HepG2 (cell line): ENCODE data around the gene EFCAB8. TPM values are rescaled to one million over a fixed set of nuclear protein-coding genes. Genes with fewer than 3 reads are reported as not detected.

Experiments used
- ATAC-seq: fragments of 200-7000 bp; cut with Tn5 transposase; 3 replicates; pipeline ENCODE4 v1.9.1; 2020; ENCODE audit warnings: mild to moderate bottlenecking, moderate library complexity
- BruUV-seq: library from RNA; stranded (reverse); fragments of 400-500 nt; replicated peaks from 2 replicates; lab custom pipeline; 2021; lab: Mats Ljungman, UMichigan
- CTCF ChIA-PET: fragments of 300-600 bp; formaldehyde crosslinking; extraction: SDS; loops from one replicate; lab custom pipeline; 2021; ENCODE audit warnings: low total read pairs, inconsistent platforms, low intra/inter-chr PET ratio; lab: Yijun Ruan, JAX
- POLR2A ChIA-PET: fragments of 350-600 bp; sonication (Branson Sonifier 250); formaldehyde crosslinking; loops from one replicate; lab custom pipeline; 2020; ENCODE audit warnings: antibody characterized with exemption, inconsistent platforms; lab: Yijun Ruan, JAX
- DNase-seq: peaks from one replicate; pipeline ENCODE4 v3.0.0-alpha.2; 2015; ENCODE audit warnings: low spot score
- FAIRE-seq: peaks from 3 replicates; lab custom pipeline; 2011; peaks lifted over from hg19 to GRCh38; lab: Jason Lieb, UNC
- H2AFZ ChIP-seq: one replicate; pipeline ENCODE4 v1.6.1; 2011; ENCODE audit warnings: low read length, inconsistent platforms
- H3K27ac ChIP-seq: fragments of 300-600 bp; 3 replicates; pipeline ENCODE4 v1.8.0; 2011; ENCODE audit warnings: mixed run types, mild to moderate bottlenecking, mixed read lengths, low read length, inconsistent platforms; ENCODE audit not compliant: insufficient read depth; ENCODE audit errors: extremely low read length
- H3K27me3 ChIP-seq, 2 experiments: fragments of 200-600 bp in 1 of 2; 2 replicates in 1 of 2; 3 replicates in 1 of 2; pipeline versions ENCODE4 v1.6.0 to v1.8.0; 2011; ENCODE audit warnings: low read length in 2 of 2, mild to moderate bottlenecking in 2 of 2, moderate library complexity in 2 of 2, inconsistent platforms in 1 of 2; ENCODE audit not compliant: insufficient read depth in 2 of 2, control insufficient read depth in 1 of 2
- H3K36me3 ChIP-seq, 2 experiments: fragments of 200-600 bp in 1 of 2; replicated peaks in 1 of 2; 2 replicates in 1 of 2; 3 replicates in 1 of 2; pipeline versions ENCODE4 v1.5.1 to v1.8.0; 2011; ENCODE audit warnings: low read length in 2 of 2, inconsistent platforms in 1 of 2; ENCODE audit not compliant: insufficient read depth in 2 of 2, control insufficient read depth in 1 of 2
- H3K4me1 ChIP-seq: 2 replicates; pipeline ENCODE4 v1.5.1; 2012; ENCODE audit warnings: low read length, inconsistent platforms; ENCODE audit not compliant: insufficient read depth
- H3K4me2 ChIP-seq: 2 replicates; pipeline ENCODE4 v1.6.0; 2011; ENCODE audit warnings: low read depth, low read length, inconsistent platforms
- H3K4me3 ChIP-seq, 3 experiments: fragments of 200-600 bp in 1 of 3; sonication (generic), shearing (Covaris generic) in 1 of 3; replicated peaks in 1 of 3; 2 replicates each; pipeline ENCODE4 v1.5.1; 2011 to 2016; ENCODE audit warnings: low read length in 3 of 3, inconsistent platforms in 2 of 3, low read depth in 2 of 3, mild to moderate bottlenecking in 2 of 3, control low read depth in 1 of 3, mixed read lengths in 1 of 3; ENCODE audit not compliant: insufficient read depth in 1 of 3
- H3K79me2 ChIP-seq: one replicate; pipeline ENCODE4 v1.6.1; 2011; ENCODE audit warnings: low read length, inconsistent platforms; ENCODE audit not compliant: insufficient read depth
- H3K9ac ChIP-seq: 2 replicates; pipeline ENCODE4 v1.6.0; 2011; ENCODE audit warnings: mild to moderate bottlenecking, low read depth, low read length, inconsistent platforms; ENCODE audit not compliant: insufficient read depth
- H3K9me3 ChIP-seq: 2 replicates; pipeline ENCODE4 v1.5.1; 2012; ENCODE audit warnings: mild to moderate bottlenecking, low read length
- H4K20me1 ChIP-seq: 2 replicates; pipeline ENCODE4 v1.6.0; 2011; ENCODE audit warnings: inconsistent platforms, mild to moderate bottlenecking, low read length, moderate library complexity; ENCODE audit not compliant: insufficient read depth
- ASH2L ChIP-seq: fragments of 300-600, 200-600 bp; sonication (generic); IDR thresholded peaks from 2 replicates; pipeline ENCODE4 v1.7.0; 2017; ENCODE audit warnings: low read depth, mild to moderate bottlenecking, moderate library complexity, mixed read lengths, low read length; ENCODE audit not compliant: insufficient read length
- EHMT2 ChIP-seq: fragments of 200-600 bp; sonication (generic); IDR thresholded peaks from 2 replicates; pipeline ENCODE4 v1.7.0; 2017; ENCODE audit warnings: antibody characterized with exemption, low read depth, low read length, borderline replicate concordance
- GABPB1 ChIP-seq: IDR thresholded peaks from 2 replicates; pipeline ENCODE4 v1.6.1; 2016; ENCODE audit warnings: mild to moderate bottlenecking, missing genetic modification reagents, moderate library complexity, missing compliant biosample characterization
- KLF13 ChIP-seq: sonication (generic); formaldehyde crosslinking; IDR thresholded peaks from 2 replicates; pipeline ENCODE4 v1.4.0; 2020; ENCODE audit warnings: mild to moderate bottlenecking, missing genetic modification reagents
- ZHX2 ChIP-seq, 2 experiments: sonication (generic) in 1 of 2; formaldehyde crosslinking in 1 of 2; IDR thresholded peaks; 2 replicates each; pipeline versions ENCODE4 v1.6.1 to v1.9.0; 2014 to 2022; ENCODE audit warnings: antibody characterized with exemption in 1 of 2, borderline replicate concordance in 1 of 2, inconsistent platforms in 1 of 2, low read depth in 1 of 2, missing genetic modification reagents in 1 of 2
- ZNF460 ChIP-seq: sonication (generic); formaldehyde crosslinking; IDR thresholded peaks from 2 replicates; pipeline ENCODE4 v1.5.1; 2020; ENCODE audit warnings: missing genetic modification reagents, mild to moderate bottlenecking, borderline replicate concordance
- ZNF496 ChIP-seq: sonication (generic); formaldehyde crosslinking; IDR thresholded peaks from 2 replicates; pipeline ENCODE4 v1.8.1; 2023; ENCODE audit warnings: mild to moderate bottlenecking, moderate library complexity, missing genetic modification reagents; ENCODE audit not compliant: insufficient replicate concordance
- WGBS: methylation state at CpG from one replicate; pipeline ENCODE4 v1.1.6; 2017; ENCODE audit warnings: low lambda C conversion rate; 5-methylcytosine and 5-hydroxymethylcytosine counted together
- in situ Hi-C: cut with HindIII; loops from 2 replicates; pipeline ENCODE4 v1.10.0; 2017; ENCODE audit warnings: low pct_unique_long_range_greater_than_20kb; ENCODE audit not compliant: extremely low pct_ligation_motif_present
- intact Hi-C: fragments of 100-400 bp; cut with micrococcal nuclease; formaldehyde crosslinking; loops from one replicate; pipeline ENCODE4 v1.10.0; 2022; ENCODE audit not compliant: unreplicated experiment
- polyA plus RNA-seq, 8 experiments: library from polyadenylated mRNA; depleted of rRNA in 3 of 8; stranded (reverse) in 7 of 8; unstranded in 1 of 8; fragments of >200 nt; fragmentation: Illumina TruSeq in 4 of 8; extraction: Trizol in 4 of 8; gene quantifications; 2 replicates each; pipeline versions ENCODE4 v1.2.1 to v1.2.3, GENCODE V29; 2011 to 2016; ENCODE audit warnings: low read depth in 4 of 8, missing spikeins in 1 of 8, mixed read lengths in 1 of 8; ENCODE audit not compliant: insufficient read depth in 1 of 8
- total RNA-seq, 5 experiments: library from RNA; depleted of rRNA; stranded (reverse); fragments of >200 nt; fragmentation: Illumina TruSeq; extraction: Trizol; gene quantifications; 2 replicates each; pipeline ENCODE4 v1.2.3, GENCODE V29; 2016; ENCODE audit warnings: low read depth in 1 of 5
- TF ChIP-seq, protein P1 (sequence below): sonication (generic); formaldehyde crosslinking; IDR thresholded peaks from 2 replicates; pipeline ENCODE4 v1.4.0; 2020; ENCODE audit warnings: missing genetic modification reagents, borderline replicate concordance
- TF ChIP-seq, protein P2 (sequence below): sonication (generic); formaldehyde crosslinking; IDR thresholded peaks from 2 replicates; pipeline ENCODE4 v1.5.0; 2020; ENCODE audit warnings: missing genetic modification reagents, mild to moderate bottlenecking, borderline replicate concordance

The EFCAB8 gene
- total and polyA plus RNA-seq, 2 of the 13 experiments (the other 11 are each of a cell fraction or from before 2014, with no cell fraction given), result 0.15 to 0.22 TPM

DNA sequence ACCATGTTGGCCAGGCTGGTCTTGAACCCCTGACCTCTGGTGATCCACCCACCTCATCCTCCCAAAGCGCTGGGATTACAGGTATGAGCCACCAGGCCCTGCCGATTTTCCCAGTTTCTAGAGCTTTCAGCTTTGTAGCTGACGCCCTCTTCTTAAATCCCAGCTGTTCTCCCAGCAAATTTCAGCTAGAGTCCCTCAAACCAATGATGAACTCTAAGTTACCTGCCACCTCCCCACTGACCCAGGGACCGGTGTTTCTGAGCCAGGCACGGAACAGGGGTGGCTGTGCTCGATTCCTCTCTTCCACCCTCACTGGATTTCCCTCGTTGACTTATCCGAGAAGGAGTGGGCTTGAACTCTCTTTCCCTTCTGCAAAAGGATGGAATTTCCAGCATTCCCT, 106.4 kb downstream of the EFCAB8 start:
- H3K27me3 ChIP-seq, result peaks cover 16 to 80% of the 10 kb centered on the region in 2 experiments
- no peaks in the 10 kb centered on the region for H4K20me1 ChIP-seq
- ChIA-PET CTCF (no interaction called here), POLR2A (no interaction called here)
- intact Hi-C loops, result no loop called here
- FAIRE-seq (no peak), ATAC-seq (no peak), DNase-seq (no peak)
- in situ Hi-C loops, result no loop called here
- no peak overlapping the region for H3K9ac ChIP-seq
- peaks cover 7% of the 10 kb centered on the region; the same call in 1 of the 2 replicates for H3K4me1 ChIP-seq
- no peak overlapping the region for H3K4me2 ChIP-seq
- H3K4me3 ChIP-seq, result no peak overlapping the region
- WGBS, result 36% methylated on average over 8 of the region's 8 CpGs
- H3K27ac ChIP-seq, result no peak overlapping the region
- no peaks in the 10 kb centered on the region for H3K36me3 ChIP-seq
- no peak overlapping the region for H2AFZ ChIP-seq
- no peaks in the 10 kb centered on the region for H3K9me3 ChIP-seq
- BruUV-seq, result no TSS peak
- no peaks in the 10 kb centered on the region for H3K79me2 ChIP-seq
- TF ChIP-seq ASH2L (no peak), ZNF460 (no peak), KLF13 (CRISPR knock-in tag) (no peak), ZNF496 (CRISPR knock-in tag) (no peak), GABPB1 (CRISPR knock-in tag) (no peak), ZHX2 (IDR thresholded peaks at IDR 0.05; ENCODE audit: low read depth) (no peak), ZHX2 (CRISPR knock-in tag; IDR thresholded peaks at IDR 0.05; ENCODE audit: borderline replicate concordance) (no peak), EHMT2 (no peak)
- TF ChIP-seq, protein P1, sequence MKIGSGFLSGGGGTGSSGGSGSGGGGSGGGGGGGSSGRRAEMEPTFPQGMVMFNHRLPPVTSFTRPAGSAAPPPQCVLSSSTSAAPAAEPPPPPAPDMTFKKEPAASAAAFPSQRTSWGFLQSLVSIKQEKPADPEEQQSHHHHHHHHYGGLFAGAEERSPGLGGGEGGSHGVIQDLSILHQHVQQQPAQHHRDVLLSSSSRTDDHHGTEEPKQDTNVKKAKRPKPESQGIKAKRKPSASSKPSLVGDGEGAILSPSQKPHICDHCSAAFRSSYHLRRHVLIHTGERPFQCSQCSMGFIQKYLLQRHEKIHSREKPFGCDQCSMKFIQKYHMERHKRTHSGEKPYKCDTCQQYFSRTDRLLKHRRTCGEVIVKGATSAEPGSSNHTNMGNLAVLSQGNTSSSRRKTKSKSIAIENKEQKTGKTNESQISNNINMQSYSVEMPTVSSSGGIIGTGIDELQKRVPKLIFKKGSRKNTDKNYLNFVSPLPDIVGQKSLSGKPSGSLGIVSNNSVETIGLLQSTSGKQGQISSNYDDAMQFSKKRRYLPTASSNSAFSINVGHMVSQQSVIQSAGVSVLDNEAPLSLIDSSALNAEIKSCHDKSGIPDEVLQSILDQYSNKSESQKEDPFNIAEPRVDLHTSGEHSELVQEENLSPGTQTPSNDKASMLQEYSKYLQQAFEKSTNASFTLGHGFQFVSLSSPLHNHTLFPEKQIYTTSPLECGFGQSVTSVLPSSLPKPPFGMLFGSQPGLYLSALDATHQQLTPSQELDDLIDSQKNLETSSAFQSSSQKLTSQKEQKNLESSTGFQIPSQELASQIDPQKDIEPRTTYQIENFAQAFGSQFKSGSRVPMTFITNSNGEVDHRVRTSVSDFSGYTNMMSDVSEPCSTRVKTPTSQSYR (CRISPR knock-in tag), result no peak
- TF ChIP-seq, protein P2, sequence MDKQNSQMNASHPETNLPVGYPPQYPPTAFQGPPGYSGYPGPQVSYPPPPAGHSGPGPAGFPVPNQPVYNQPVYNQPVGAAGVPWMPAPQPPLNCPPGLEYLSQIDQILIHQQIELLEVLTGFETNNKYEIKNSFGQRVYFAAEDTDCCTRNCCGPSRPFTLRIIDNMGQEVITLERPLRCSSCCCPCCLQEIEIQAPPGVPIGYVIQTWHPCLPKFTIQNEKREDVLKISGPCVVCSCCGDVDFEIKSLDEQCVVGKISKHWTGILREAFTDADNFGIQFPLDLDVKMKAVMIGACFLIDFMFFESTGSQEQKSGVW (CRISPR knock-in tag), result no peak
